ACC112 (cell line): ENCODE results near the gene SEC61A1.

ENCODE experiments used
- H2AFZ ChIP-seq: fragments of 200-600 bp; sonication (generic); one replicate; pipeline ENCODE4 v1.6.0; 2017; ENCODE audit warnings: antibody characterized with exemption, low read length; ENCODE audit not compliant: unreplicated experiment
- H3K27ac ChIP-seq: fragments of 200-600 bp; sonication (generic); 2 replicates; pipeline ENCODE4 v1.5.1; 2014; ENCODE audit warnings: low read depth, mild to moderate bottlenecking, antibody characterized with exemption, low read length, moderate library complexity
- H3K27me3 ChIP-seq: fragments of 200-600 bp; sonication (generic); 2 replicates; pipeline ENCODE4 v1.6.1; 2014; ENCODE audit warnings: mild to moderate bottlenecking, antibody characterized with exemption, low read length, moderate library complexity, mixed read lengths; ENCODE audit not compliant: insufficient read depth
- H3K36me3 ChIP-seq: fragments of 200-600 bp; sonication (generic); 2 replicates; pipeline ENCODE4 v1.6.1; 2016; ENCODE audit warnings: mild to moderate bottlenecking, antibody characterized with exemption, low read length, moderate library complexity, mixed read lengths; ENCODE audit not compliant: insufficient read depth
- H3K4me1 ChIP-seq: fragments of 200-600 bp; sonication (generic); one replicate; pipeline ENCODE4 v1.6.1; 2016; ENCODE audit warnings: low read length, mixed read lengths; ENCODE audit not compliant: insufficient read depth, unreplicated experiment, control insufficient read depth
- H3K4me3 ChIP-seq: fragments of 200-600 bp; sonication (generic); 2 replicates; pipeline ENCODE4 v1.5.1; 2014; ENCODE audit warnings: mild to moderate bottlenecking, low read depth, low read length
- H3K79me2 ChIP-seq: fragments of 200-600 bp; sonication (generic); one replicate; pipeline ENCODE4 v1.6.0; 2016; ENCODE audit warnings: low read length; ENCODE audit not compliant: control insufficient read depth, unreplicated experiment, insufficient read depth

SEC61A1 gene

DNA sequence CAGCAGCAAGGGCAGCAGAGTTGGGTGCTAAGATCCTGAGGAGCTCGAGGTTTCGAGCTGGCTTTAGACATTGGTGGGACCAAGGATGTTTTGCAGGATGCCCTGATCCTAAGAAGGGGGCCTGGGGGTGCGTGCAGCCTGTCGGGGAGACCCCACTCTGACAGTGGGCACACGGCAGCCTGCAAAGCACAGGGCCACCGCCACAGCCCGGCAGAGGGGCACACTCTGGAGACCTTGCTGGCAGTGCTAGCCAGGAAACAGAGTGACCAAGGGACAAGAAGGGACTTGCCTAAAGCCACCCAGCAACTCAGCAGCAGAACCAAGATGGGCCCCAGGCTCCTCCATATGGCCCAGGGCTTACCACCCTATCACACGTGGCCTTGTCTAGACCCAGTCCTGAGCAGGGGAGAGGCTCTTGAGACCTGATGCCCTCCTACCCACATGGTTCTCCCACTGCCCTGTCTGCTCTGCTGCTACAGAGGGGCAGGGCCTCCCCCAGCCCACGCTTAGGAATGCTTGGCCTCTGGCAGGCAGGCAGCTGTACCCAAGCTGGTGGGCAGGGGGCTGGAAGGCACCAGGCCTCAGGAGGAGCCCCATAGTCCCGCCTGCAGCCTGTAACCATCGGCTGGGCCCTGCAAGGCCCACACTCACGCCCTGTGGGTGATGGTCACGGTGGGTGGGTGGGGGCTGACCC is 18.8 kb downstream of the SEC61A1 start:
- Histone ChIP-seq H3K4me3 (no peak overlapping the region), H3K79me2 (peaks cover 20% of the 10 kb centered on the region), H3K27ac (no peak overlapping the region), H3K27me3 (no peaks in the 10 kb centered on the region), H3K36me3 (peaks cover 39% of the 10 kb centered on the region), H3K4me1 (peaks cover 22% of the 10 kb centered on the region), H2AFZ (no peak overlapping the region)

DNA sequence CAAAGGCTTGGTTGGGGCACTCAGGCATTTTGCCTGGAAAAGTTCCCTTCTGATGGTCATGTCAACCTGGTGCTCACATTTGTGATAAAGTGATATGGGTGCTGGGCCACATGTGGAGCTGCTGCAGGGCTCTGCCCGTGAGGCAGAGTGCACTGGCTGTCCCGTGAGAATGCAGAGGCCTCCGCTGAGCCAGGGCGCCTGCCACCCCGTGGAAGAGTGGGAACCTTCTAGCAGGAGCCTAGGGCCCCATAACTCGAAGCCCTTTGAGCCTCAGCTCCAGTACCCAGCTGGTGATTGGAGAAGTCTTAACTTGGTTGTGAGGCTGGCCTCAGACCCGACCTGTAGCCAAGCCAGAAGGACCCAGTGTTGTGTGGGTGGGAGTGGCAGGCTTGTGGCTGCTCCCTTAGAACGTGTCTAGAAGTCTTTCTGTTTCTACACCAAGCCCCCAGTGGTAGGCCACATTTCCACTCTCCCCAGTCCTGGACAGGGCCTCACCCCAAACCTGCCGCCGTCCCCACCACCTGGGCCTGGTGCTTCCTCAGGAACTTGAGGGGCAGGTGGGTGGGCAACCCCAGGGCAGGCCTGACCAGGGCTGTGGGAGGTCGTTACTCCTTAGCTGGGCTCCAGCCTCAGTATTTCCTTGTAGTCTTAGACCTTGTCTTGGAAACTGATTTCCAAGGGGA is 19.7 kb downstream of the SEC61A1 start:
- Histone ChIP-seq H3K79me2 (peaks cover 16% of the 10 kb centered on the region), H3K27ac (no peak overlapping the region), H3K27me3 (no peaks in the 10 kb centered on the region), H2AFZ (no peak overlapping the region), H3K4me1 (peaks cover 25% of the 10 kb centered on the region), H3K36me3 (peaks cover 33% of the 10 kb centered on the region), H3K4me3 (no peak overlapping the region)

DNA sequence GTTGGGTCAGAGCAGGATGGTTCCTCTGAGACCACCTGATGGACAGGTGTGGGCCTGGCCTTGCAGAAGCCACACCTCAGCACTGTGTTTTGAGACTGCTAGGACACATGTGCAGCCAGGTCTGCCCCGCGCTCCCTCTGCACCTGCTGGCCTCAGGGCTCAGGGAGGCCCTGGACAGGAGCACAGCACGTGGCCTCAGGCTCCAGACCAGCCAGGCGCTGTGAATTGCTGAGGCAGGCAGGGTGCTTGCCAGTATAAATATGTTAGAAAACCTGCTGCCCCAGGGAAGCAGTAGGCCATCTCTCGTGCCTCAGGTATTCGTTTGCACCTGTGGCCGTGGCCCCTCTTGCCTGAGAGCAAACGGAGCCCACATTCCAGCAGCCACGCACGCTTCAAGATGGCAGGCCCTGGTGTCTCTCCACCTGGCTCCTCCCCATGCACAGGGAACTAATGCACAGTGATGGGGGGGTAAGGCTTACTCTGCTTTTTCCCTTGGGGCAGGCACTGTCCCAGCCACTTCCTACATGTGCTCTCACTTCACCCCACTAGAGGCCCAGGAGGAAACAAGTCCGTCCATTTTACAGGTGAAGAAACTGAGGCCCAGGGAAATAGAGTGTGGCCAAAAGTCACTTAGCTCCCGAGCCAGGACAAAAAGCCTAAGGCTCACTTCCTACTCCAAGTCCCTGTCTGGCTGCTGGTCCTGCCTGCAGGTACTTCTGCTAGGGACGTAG is 20.4 kb downstream of the SEC61A1 start:
- no peak overlapping the region for H3K27ac ChIP-seq
- H3K79me2 ChIP-seq: peaks cover 12% of the 10 kb centered on the region
- peaks cover 25% of the 10 kb centered on the region for H3K4me1 ChIP-seq
- H3K36me3 ChIP-seq: peaks cover 26% of the 10 kb centered on the region
- H3K27me3 ChIP-seq: no peaks in the 10 kb centered on the region
- no peak overlapping the region for H3K4me3 ChIP-seq
- no peak overlapping the region for H2AFZ ChIP-seq

DNA sequence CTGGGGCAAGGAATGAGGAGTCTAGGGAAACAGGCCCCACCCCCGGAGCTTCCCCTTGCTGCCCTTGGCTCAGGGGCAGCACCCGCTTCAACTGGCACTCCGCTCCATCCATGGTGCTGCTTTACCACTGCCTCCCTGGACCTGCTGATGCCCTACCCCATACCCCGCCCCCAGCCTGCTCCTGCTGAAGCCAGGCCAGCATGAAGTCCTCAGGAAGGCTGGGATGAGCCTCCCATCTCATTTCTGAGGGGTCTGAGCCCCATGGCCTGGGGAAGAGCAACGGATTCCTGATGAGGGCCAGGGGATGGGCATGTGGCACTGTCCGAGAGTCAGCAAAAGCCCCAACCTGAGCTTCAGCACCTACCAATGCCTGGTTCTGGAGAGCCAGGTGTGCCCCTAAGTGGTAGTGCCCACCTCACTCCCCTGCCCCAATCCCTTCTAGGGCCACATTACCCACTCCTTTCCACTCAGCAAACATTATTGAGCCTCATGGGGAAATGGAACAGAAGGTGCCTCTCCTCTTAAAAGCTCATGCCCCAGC is 21.0 kb downstream of the SEC61A1 start:
- Histone ChIP-seq H3K27ac (peak overlapping the region; percentile 49), H3K4me1 (peaks cover 25% of the 10 kb centered on the region), H3K36me3 (peaks cover 20% of the 10 kb centered on the region), H2AFZ (no peak overlapping the region), H3K27me3 (no peaks in the 10 kb centered on the region), H3K4me3 (no peak overlapping the region), H3K79me2 (peaks cover 11% of the 10 kb centered on the region)

DNA sequence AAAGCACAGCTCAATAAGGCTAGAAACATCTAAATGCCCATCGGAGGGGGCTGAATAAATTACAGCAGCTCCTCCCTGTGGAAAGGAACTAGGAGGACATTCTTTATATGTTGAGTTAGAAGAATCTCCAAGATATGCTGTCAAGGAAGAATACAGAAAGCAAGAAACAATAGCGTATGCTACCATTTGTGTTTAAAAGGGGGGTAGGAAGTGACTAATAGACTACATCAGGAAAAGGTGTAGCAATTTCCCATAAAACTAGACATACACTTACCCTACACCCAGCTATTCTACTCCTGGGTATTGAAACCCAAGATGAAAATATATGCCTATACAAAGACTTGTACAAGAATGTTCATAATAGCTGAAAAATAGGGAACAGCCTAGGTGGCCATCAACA is 21.6 kb downstream of the SEC61A1 start:
- Histone ChIP-seq H3K4me3 (no peak overlapping the region), H2AFZ (no peak overlapping the region), H3K4me1 (peaks cover 25% of the 10 kb centered on the region), H3K36me3 (peaks cover 15% of the 10 kb centered on the region), H3K27ac (peak overlapping the region; percentile 49), H3K27me3 (no peaks in the 10 kb centered on the region), H3K79me2 (peaks cover 6% of the 10 kb centered on the region)

DNA sequence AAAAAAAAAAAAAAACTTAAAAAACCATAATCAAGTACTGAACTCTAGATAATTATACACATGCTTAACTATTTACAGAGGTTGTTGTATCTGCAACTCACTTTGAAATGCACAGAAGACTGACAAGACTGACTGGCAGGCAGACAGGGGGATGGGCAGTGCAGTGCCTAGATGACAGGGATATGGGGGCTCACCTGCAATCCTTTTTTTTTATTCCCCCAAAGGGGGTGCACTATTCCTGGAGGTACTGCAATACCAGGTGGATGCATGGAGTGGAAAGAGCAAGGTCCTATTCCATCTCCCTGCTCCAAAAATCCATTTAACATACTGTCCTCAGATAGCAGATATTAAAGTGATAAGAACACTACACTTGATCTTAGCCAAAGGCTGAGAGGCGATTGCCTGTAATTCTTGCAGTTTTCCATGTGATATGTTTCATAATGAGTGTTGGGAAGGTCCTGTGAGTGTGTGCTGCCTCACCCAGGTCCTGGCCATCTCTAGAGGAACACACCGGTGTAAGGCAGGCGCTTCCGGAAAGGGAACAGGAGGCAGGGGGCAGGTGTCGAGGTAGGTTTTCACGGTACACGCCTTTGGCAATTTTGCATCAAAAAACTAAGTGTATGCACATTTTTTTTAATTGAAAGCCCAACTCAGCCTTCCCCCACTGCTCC is 22.7 kb downstream of the SEC61A1 start:
- Histone ChIP-seq H3K4me1 (peaks cover 33% of the 10 kb centered on the region), H3K27ac (no peak overlapping the region), H3K79me2 (peaks cover 6% of the 10 kb centered on the region), H3K36me3 (peaks cover 6% of the 10 kb centered on the region; the same call in 1 of the 2 replicates), H2AFZ (no peak overlapping the region), H3K27me3 (no peaks in the 10 kb centered on the region), H3K4me3 (peak overlapping the region; percentile 65)

DNA sequence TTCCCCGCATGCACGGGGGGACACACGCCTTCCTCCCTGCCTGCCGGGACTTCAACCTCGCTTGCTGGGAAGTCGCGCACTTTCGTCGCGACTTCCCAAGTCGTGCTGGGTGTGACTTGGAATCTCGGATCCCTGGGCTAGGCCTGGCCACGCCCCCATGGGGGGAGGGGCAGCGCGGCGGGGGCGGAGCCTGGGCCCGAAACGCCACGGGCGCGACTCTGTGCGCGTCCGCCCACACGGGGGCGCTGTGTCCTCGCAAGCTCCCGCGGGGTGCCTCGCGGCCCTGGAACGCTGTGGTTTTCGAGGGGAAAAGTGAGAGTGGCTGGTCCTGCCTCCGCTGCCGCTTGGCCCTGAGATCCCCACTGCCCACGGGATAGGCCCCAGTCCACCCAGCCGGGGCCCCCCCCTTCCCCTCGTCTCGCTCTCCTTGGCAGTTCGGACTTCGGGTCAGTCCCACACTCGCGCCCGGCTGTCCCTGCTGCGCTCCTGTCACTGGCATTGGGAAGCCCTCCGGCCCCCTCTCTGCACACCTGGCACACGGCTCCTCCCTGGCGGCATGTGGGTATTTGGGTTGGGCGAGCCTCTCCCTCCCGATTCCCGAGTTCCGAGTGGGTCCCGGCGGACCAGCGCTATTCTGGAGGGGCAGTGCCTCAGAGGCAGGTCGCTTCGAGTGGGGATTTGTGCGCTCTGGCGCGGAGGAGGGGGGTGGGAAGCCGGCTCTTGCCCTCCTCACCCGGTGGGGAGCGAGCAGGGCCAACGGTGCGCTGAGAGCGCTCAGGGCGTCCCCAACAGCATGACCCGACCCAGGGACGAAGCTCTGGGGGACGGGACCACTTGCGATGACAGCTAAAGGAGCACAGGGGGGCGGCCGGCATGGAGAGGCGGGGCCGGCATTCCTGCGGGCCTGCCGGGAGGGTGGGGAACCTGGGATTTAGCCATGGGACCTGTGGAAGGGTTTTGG is 23.6 kb downstream of the SEC61A1 start:
- H3K4me1 ChIP-seq: peaks cover 41% of the 10 kb centered on the region
- H3K27me3 ChIP-seq: no peaks in the 10 kb centered on the region
- H3K36me3 ChIP-seq: peaks cover 7% of the 10 kb centered on the region; the same call in 1 of the 2 replicates
- H3K4me3 ChIP-seq: peak overlapping the region; percentile 65
- no peak overlapping the region for H2AFZ ChIP-seq
- H3K27ac ChIP-seq: no peak overlapping the region
- H3K79me2 ChIP-seq: no peaks in the 10 kb centered on the region

DNA sequence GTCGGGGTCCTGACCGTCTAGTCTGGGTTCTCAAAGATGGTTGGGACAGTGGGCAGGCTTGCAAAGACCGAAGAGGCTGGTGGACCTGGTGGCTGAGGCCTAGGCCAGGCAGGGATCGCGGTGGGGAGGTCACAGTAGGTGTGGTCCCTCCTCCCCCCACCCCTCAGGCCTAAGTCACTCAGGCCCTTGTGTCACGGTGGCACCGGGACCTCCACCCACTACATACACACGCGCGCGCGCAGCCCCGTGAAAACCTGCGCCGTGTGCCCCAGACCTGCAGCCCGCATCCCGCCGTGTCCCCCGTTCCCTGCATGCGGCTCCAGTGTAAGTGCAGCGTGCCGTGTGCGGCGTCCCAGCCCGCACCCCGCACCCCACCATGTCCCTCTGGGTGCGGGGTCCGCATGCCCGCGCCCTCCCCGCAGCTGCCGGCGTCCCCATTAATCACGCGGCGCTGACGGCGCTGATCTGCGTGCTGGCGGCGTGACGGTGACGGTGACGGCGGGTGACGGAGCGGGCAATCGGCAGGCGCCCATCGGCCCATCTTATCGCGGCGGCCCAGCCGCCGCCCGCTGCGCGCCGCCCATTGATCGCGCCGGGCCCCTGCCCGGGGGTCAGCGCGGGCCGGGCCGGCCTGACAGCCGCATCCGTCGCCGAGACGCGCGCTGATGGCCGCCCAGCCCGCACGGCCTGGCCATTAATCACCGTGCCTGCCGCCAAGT is 24.4 kb downstream of the SEC61A1 start:
- Histone ChIP-seq H3K27ac (no peak overlapping the region), H3K4me3 (no peak overlapping the region), H3K79me2 (no peaks in the 10 kb centered on the region), H3K27me3 (no peaks in the 10 kb centered on the region), H2AFZ (no peak overlapping the region), H3K4me1 (peaks cover 50% of the 10 kb centered on the region), H3K36me3 (peaks cover 14% of the 10 kb centered on the region; the same call in 1 of the 2 replicates)

DNA sequence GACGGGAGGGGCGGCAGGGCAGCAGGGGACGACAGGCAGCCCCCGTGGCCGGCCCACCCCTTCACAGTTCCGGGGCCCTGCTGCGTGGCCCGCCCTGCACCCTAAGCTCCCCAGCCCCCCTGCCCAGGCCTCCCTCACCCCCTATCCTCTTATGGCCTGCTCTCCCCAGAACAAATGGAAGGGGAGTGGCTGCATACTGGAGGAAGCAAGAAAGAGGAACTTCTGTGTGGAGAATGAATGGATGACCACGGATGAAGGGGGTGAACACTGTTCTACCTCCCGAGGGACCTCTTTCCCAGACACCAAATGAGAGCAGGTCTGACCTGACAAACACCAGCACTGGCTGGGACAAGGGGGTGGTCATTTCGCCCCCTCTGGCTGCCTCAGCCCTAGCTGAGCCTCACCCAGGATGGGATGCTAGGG is 25.0 kb downstream of the SEC61A1 start:
- Histone ChIP-seq H3K4me1 (peaks cover 56% of the 10 kb centered on the region), H3K27ac (no peak overlapping the region), H3K27me3 (no peaks in the 10 kb centered on the region), H2AFZ (no peak overlapping the region), H3K4me3 (no peak overlapping the region), H3K36me3 (peaks cover 12% of the 10 kb centered on the region; the same call in 1 of the 2 replicates), H3K79me2 (no peaks in the 10 kb centered on the region)
